HG02973 (cell line): ENCODE data around the gene PLEKHG2.

Experiments
- ATAC-seq: cut with Tn5 transposase; IDR thresholded peaks from one replicate; pipeline ENCODE4 v1.9.1; 2021; ENCODE audit warnings: moderate library complexity; ENCODE audit not compliant: unreplicated experiment

PLEKHG2 gene

GRCh38 chr19:39420769-39421168 lies 8.3 kb downstream of the PLEKHG2 start:
- ATAC-seq: no peak

- ATAC-seq: no peak
These were observed 9.6 kb downstream of the PLEKHG2 start for GRCh38 chr19:39422020-39422419.

- no peak for ATAC-seq
These were observed 11.0 kb downstream of the PLEKHG2 start for GRCh38 chr19:39423258-39424086.

- ATAC-seq: no peak
These were observed 12.5 kb downstream of the PLEKHG2 start for GRCh38 chr19:39424934-39425333.

- no peak for ATAC-seq
These were observed 13.3 kb downstream of the PLEKHG2 start for GRCh38 chr19:39425744-39426143.

GRCh38 chr19:39426170-39426569 lies 13.7 kb downstream of the PLEKHG2 start:
- ATAC-seq: no peak

GRCh38 chr19:39427707-39428106 lies 15.2 kb downstream of the PLEKHG2 start:
- ATAC-seq: no peak

- no peak for ATAC-seq
These were observed 16.0 kb downstream of the PLEKHG2 start for GRCh38 chr19:39428283-39429112.

GRCh38 chr19:39430675-39431593 lies 18.5 kb downstream of the PLEKHG2 start:
- peak; percentile 43 for ATAC-seq

GRCh38 chr19:39432677-39433025 lies 20.2 kb downstream of the PLEKHG2 start:
- ATAC-seq: no peak

GRCh38 chr19:39433480-39434079 lies 21.1 kb downstream of the PLEKHG2 start:
- no peak for ATAC-seq

GRCh38 chr19:39434123-39435076 lies 21.9 kb downstream of the PLEKHG2 start:
- ATAC-seq: no peak

GRCh38 chr19:39435499-39436349 lies 23.3 kb downstream of the PLEKHG2 start, which contains the start of gene RPS16:
Gene RPS16, minus strand, starts transcription at chr19:39435949. Its CDS starts 54 bp downstream, at chr19:39435895.
- peak; percentile 65 for ATAC-seq

- ATAC-seq: no peak
These were observed 23.9 kb downstream of the PLEKHG2 start for GRCh38 chr19:39436350-39436716.

GRCh38 chr19:39438270-39438934 lies 25.9 kb downstream of the PLEKHG2 start:
- ATAC-seq: no peak

- no peak for ATAC-seq
These were observed 32.2 kb downstream of the PLEKHG2 start for GRCh38 chr19:39444598-39445195.
